A673 (cell line): ENCODE data around the gene SIM2. TPM values are rescaled to one million over a fixed set of nuclear protein-coding genes. Genes with fewer than 3 reads are reported as not detected.

Experiments
- BruUV-seq: library from RNA; stranded (reverse); fragments of 400-500 nt; replicated peaks from 2 replicates; lab custom pipeline; 2021; lab: Mats Ljungman, UMichigan
- CTCF ChIA-PET: fragments of 300-600 bp; sonication (Branson Sonifier 250); formaldehyde crosslinking; loops from one replicate; lab custom pipeline; 2022; ENCODE audit warnings: antibody characterized with exemption; lab: Charles Lee
- POLR2A ChIA-PET: fragments of 300-600 bp; sonication (Branson Sonifier 250); formaldehyde crosslinking; loops from one replicate; lab custom pipeline; 2022; ENCODE audit warnings: antibody characterized with exemption; ENCODE audit not compliant: low non-redundant PET; lab: Charles Lee
- DNase-seq: peaks from one replicate; pipeline ENCODE4 v3.0.0-alpha.2; 2015; ENCODE audit warnings: low spot score
- H3K27ac ChIP-seq: fragments of 200-600 bp; sonication (generic); 2 replicates; pipeline ENCODE4 v1.5.1; 2016; ENCODE audit warnings: mixed run types, low read depth, mild to moderate bottlenecking, mixed read lengths, antibody characterized with exemption, low read length; ENCODE audit not compliant: poor library complexity, severe bottlenecking
- H3K27me3 ChIP-seq: fragments of 200-600 bp; sonication (generic); replicated peaks from 2 replicates; pipeline ENCODE4 v1.6.1; 2017; ENCODE audit warnings: mixed run types, low read depth, mild to moderate bottlenecking, mixed read lengths, antibody characterized with exemption, low read length; ENCODE audit not compliant: insufficient read depth, poor library complexity
- H3K36me3 ChIP-seq: fragments of 200-600 bp; sonication (generic); 2 replicates; pipeline ENCODE4 v1.6.1; 2016; ENCODE audit warnings: mixed run types, mild to moderate bottlenecking, mixed read lengths, antibody characterized with exemption, low read length; ENCODE audit not compliant: insufficient read depth, poor library complexity, severe bottlenecking
- H3K4me1 ChIP-seq: fragments of 200-600 bp; sonication (generic); 2 replicates; pipeline ENCODE4 v1.6.1; 2017; ENCODE audit warnings: mixed run types, mild to moderate bottlenecking, mixed read lengths, antibody characterized with exemption, low read length; ENCODE audit not compliant: insufficient read depth, poor library complexity, severe bottlenecking
- H3K4me3 ChIP-seq: fragments of 200-600 bp; sonication (generic); 2 replicates; pipeline ENCODE4 v1.5.1; 2016; ENCODE audit warnings: low read depth, mixed run types, mild to moderate bottlenecking, mixed read lengths, low read length; ENCODE audit not compliant: poor library complexity, severe bottlenecking
- H3K9me3 ChIP-seq: fragments of 200-600 bp; sonication (generic); 2 replicates; pipeline ENCODE4 v1.6.1; 2016; ENCODE audit warnings: mixed run types, low read depth, mild to moderate bottlenecking, mixed read lengths, antibody characterized with exemption, low read length; ENCODE audit not compliant: poor library complexity, severe bottlenecking
- CTCF ChIP-seq: fragments of 300-800, 200-600 bp; sonication (generic); conservative IDR thresholded peaks from 2 replicates; pipeline ENCODE4 v1.5.1; 2017; ENCODE audit warnings: low read depth, mild to moderate bottlenecking, antibody characterized with exemption, low read length, moderate library complexity, mixed read lengths
- EZH2 ChIP-seq: fragments of 200-600 bp; sonication (generic); IDR thresholded peaks from 2 replicates; pipeline ENCODE4 v1.6.1; 2017; ENCODE audit warnings: borderline replicate concordance, low read depth, mild to moderate bottlenecking, mixed read lengths, antibody characterized with exemption, low read length; ENCODE audit not compliant: poor library complexity, severe bottlenecking
- intact Hi-C: fragments of 100-400 bp; cut with micrococcal nuclease; formaldehyde crosslinking; loops from one replicate; pipeline ENCODE4 v1.10.0; 2022; ENCODE audit not compliant: unreplicated experiment
- total RNA-seq: library from RNA; stranded (reverse); gene quantifications from 2 replicates; pipeline ENCODE4 v1.2.3, GENCODE V29; 2021

SIM2 gene
- total RNA-seq, 1 experiment from 2014 or later = 42.7 TPM

- Histone ChIP-seq H3K4me3 (no peak overlapping the region), H3K4me1 (peaks cover 15% of the 10 kb centered on the region), H3K27me3 (no peaks in the 10 kb centered on the region), H3K9me3 (no peaks in the 10 kb centered on the region), H3K36me3 (peaks cover 4% of the 10 kb centered on the region), H3K27ac (peak overlapping the region; percentile 6)
- intact Hi-C loops = no loop called here
- TF ChIP-seq CTCF (no peak), EZH2 (no peak)
- POLR2A ChIA-PET = no interaction called here
- DNase-seq = no peak
- CTCF ChIA-PET = no interaction called here
- BruUV-seq = no TSS peak
Observed at GRCh38 chr21:36690628-36691554, 8.0 kb upstream of the SIM2 start.

- Histone ChIP-seq H3K36me3 (peaks cover 4% of the 10 kb centered on the region), H3K9me3 (no peaks in the 10 kb centered on the region), H3K27me3 (no peaks in the 10 kb centered on the region), H3K27ac (peak overlapping the region; percentile 6), H3K4me3 (no peak overlapping the region), H3K4me1 (peaks cover 15% of the 10 kb centered on the region)
- BruUV-seq = no TSS peak
- intact Hi-C loops = no loop called here
- DNase-seq = no peak
- TF ChIP-seq CTCF = no peak
- TF ChIP-seq EZH2 = no peak
- ChIA-PET CTCF (no interaction called here), POLR2A (no interaction called here)
Observed at GRCh38 chr21:36691555-36692041, 7.3 kb upstream of the SIM2 start.

- no peaks in the 10 kb centered on the region for H3K27me3 ChIP-seq
- H3K4me3 ChIP-seq = no peak overlapping the region
- ChIA-PET CTCF (no interaction called here), POLR2A (no interaction called here)
- TF ChIP-seq CTCF = no peak
- no peak for TF ChIP-seq EZH2
- H3K27ac ChIP-seq = no peak overlapping the region
- peaks cover 15% of the 10 kb centered on the region for H3K4me1 ChIP-seq
- BruUV-seq = no TSS peak
- H3K9me3 ChIP-seq = no peaks in the 10 kb centered on the region
- peaks cover 4% of the 10 kb centered on the region for H3K36me3 ChIP-seq
- DNase-seq = no peak
- intact Hi-C loops = no loop called here
Observed at GRCh38 chr21:36692114-36692834, 6.6 kb upstream of the SIM2 start.
